Measurements from ENCODE around the gene KRT16.
"Not testable (repeated sequence)": the region's sequence is repeated elsewhere in the genome, so short reads cannot be mapped to it uniquely, and the experiment has no call there.

DNA sequence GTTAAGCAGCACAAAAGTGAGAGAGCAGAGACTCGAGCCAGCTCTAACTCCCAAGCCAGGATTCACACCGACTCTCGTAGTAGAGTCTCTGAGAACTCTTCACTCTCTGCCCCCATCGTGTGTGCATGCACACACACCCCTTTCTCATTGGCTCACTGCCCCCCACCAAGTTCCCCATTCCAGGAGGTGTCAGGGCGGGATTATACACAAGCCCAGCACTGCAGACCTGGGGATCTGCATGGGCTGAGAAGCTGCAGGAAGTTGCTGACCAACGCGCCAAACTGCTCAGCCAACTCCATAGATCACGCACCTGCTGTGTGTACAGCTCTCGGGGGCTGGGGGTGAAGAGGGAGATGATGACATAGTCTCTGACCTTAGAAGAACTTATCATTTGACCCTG, 2.2 kb upstream of the KRT16 start:
- TF ChIP-seq EZH2phosphoT487 (IDR thresholded peaks at IDR 0.05; ENCODE audit: insufficient read depth, low read depth); EZH2 (IDR thresholded peaks at IDR 0.05; ENCODE audit: insufficient read depth, poor library complexity, severe bottlenecking): not testable (repeated sequence)

Data from GM23248 (cell line).